ENCODE measurements around the gene ENPP1. TPM values are rescaled to one million over a fixed set of nuclear protein-coding genes. Genes with fewer than 3 reads are reported as not detected.

Gene ENPP1
- total RNA-seq, 1 donor = 16.3 TPM

- H3K4me3 ChIP-seq (ENCODE audit: insufficient read depth, low read length) = no peak overlapping the region
- H3K27me3 ChIP-seq (ENCODE audit: insufficient read depth, low read length) = no peaks in the 10 kb centered on the region
- TF ChIP-seq, protein P1, sequence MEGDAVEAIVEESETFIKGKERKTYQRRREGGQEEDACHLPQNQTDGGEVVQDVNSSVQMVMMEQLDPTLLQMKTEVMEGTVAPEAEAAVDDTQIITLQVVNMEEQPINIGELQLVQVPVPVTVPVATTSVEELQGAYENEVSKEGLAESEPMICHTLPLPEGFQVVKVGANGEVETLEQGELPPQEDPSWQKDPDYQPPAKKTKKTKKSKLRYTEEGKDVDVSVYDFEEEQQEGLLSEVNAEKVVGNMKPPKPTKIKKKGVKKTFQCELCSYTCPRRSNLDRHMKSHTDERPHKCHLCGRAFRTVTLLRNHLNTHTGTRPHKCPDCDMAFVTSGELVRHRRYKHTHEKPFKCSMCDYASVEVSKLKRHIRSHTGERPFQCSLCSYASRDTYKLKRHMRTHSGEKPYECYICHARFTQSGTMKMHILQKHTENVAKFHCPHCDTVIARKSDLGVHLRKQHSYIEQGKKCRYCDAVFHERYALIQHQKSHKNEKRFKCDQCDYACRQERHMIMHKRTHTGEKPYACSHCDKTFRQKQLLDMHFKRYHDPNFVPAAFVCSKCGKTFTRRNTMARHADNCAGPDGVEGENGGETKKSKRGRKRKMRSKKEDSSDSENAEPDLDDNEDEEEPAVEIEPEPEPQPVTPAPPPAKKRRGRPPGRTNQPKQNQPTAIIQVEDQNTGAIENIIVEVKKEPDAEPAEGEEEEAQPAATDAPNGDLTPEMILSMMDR (IDR thresholded peaks at IDR 0.05; ENCODE audit: extremely low read depth, low read depth, low read length) = no peak
- H3K4me1 ChIP-seq (ENCODE audit: insufficient read depth, low read length) = peaks cover 41% of the 10 kb centered on the region
- peak overlapping the region; percentile 26 for H3K4me2 ChIP-seq (ENCODE audit: insufficient read depth, low read length)
- no peaks in the 10 kb centered on the region for H4K20me1 ChIP-seq (ENCODE audit: insufficient read depth, low read length)
- peak overlapping the region; percentile 43 for H2AFZ ChIP-seq (ENCODE audit: low read length)
- H3K27ac ChIP-seq (ENCODE audit: low read depth, low read length) = peak overlapping the region; percentile 58
- no peaks in the 10 kb centered on the region for H3K9me3 ChIP-seq (ENCODE audit: low read depth, low read length)
- H3K36me3 ChIP-seq (ENCODE audit: insufficient read depth, low read length) = no peaks in the 10 kb centered on the region
- no peak for DNase-seq (ENCODE audit: insufficient read length, low spot score, missing footprints)
- H3K79me2 ChIP-seq (ENCODE audit: insufficient read depth, low read length) = no peaks in the 10 kb centered on the region
These were observed 42.0 kb upstream of the ENPP1 start for GRCh38 chr6:131765804-131766135.

DNA sequence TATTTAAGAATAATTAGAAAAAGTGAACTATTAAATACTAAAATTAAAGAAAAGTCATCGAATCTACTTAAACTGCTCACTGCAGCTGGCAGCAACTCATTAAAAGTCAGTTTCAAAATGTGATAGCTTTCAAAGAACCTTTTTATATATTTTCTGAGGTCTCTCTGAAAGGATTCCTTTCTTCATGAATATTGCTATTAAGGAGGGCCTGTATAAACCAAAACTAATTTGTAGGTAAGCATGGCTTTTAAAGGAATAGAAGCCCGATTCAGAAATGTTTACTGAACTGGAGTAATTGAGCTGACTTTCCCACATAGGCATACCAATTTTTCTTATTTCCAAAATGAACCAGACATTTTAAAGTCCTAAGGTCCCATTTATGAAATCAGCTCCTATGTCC is 41.2 kb upstream of the ENPP1 start:
- Histone ChIP-seq H3K4me2 (ENCODE audit: insufficient read depth, low read length) (no peak overlapping the region), H3K4me3 (ENCODE audit: insufficient read depth, low read length) (no peak overlapping the region), H3K4me1 (ENCODE audit: insufficient read depth, low read length) (peaks cover 33% of the 10 kb centered on the region), H3K9me3 (ENCODE audit: low read depth, low read length) (no peaks in the 10 kb centered on the region), H4K20me1 (ENCODE audit: insufficient read depth, low read length) (no peaks in the 10 kb centered on the region), H3K79me2 (ENCODE audit: insufficient read depth, low read length) (no peaks in the 10 kb centered on the region), H2AFZ (ENCODE audit: low read length) (no peak overlapping the region), H3K36me3 (ENCODE audit: insufficient read depth, low read length) (no peaks in the 10 kb centered on the region), H3K27me3 (ENCODE audit: insufficient read depth, low read length) (no peaks in the 10 kb centered on the region), H3K27ac (ENCODE audit: low read depth, low read length) (no peak overlapping the region)
- no peak for DNase-seq (ENCODE audit: insufficient read length, low spot score, missing footprints)
- TF ChIP-seq, protein P1 (IDR thresholded peaks at IDR 0.05; ENCODE audit: extremely low read depth, low read depth, low read length) = no peak

- no peaks in the 10 kb centered on the region for H4K20me1 ChIP-seq (ENCODE audit: insufficient read depth, low read length)
- no peaks in the 10 kb centered on the region for H3K79me2 ChIP-seq (ENCODE audit: insufficient read depth, low read length)
- H2AFZ ChIP-seq (ENCODE audit: low read length) = no peak overlapping the region
- peaks cover 24% of the 10 kb centered on the region for H3K4me1 ChIP-seq (ENCODE audit: insufficient read depth, low read length)
- no peak overlapping the region for H3K4me3 ChIP-seq (ENCODE audit: insufficient read depth, low read length)
- no peaks in the 10 kb centered on the region for H3K36me3 ChIP-seq (ENCODE audit: insufficient read depth, low read length)
- no peak overlapping the region for H3K27ac ChIP-seq (ENCODE audit: low read depth, low read length)
- no peaks in the 10 kb centered on the region for H3K9me3 ChIP-seq (ENCODE audit: low read depth, low read length)
- DNase-seq (ENCODE audit: insufficient read length, low spot score, missing footprints) = no peak
- H3K27me3 ChIP-seq (ENCODE audit: insufficient read depth, low read length) = no peaks in the 10 kb centered on the region
- no peak overlapping the region for H3K4me2 ChIP-seq (ENCODE audit: insufficient read depth, low read length)
- TF ChIP-seq, protein P1 (IDR thresholded peaks at IDR 0.05; ENCODE audit: extremely low read depth, low read depth, low read length) = no peak
These were observed 38.9 kb upstream of the ENPP1 start for GRCh38 chr6:131768964-131769363.

GRCh38 chr6:131769385-131770141 is 38.3 kb upstream of the ENPP1 start:
- H4K20me1 ChIP-seq (ENCODE audit: insufficient read depth, low read length) = no peaks in the 10 kb centered on the region
- DNase-seq (ENCODE audit: insufficient read length, low spot score, missing footprints) = no peak
- H3K4me1 ChIP-seq (ENCODE audit: insufficient read depth, low read length) = peaks cover 19% of the 10 kb centered on the region
- H3K4me2 ChIP-seq (ENCODE audit: insufficient read depth, low read length) = no peak overlapping the region
- H3K9me3 ChIP-seq (ENCODE audit: low read depth, low read length) = no peaks in the 10 kb centered on the region
- H3K4me3 ChIP-seq (ENCODE audit: insufficient read depth, low read length) = no peak overlapping the region
- no peaks in the 10 kb centered on the region for H3K79me2 ChIP-seq (ENCODE audit: insufficient read depth, low read length)
- TF ChIP-seq, protein P1 (IDR thresholded peaks at IDR 0.05; ENCODE audit: extremely low read depth, low read depth, low read length) = no peak
- H3K27ac ChIP-seq (ENCODE audit: low read depth, low read length) = no peak overlapping the region
- no peaks in the 10 kb centered on the region for H3K36me3 ChIP-seq (ENCODE audit: insufficient read depth, low read length)
- no peak overlapping the region for H2AFZ ChIP-seq (ENCODE audit: low read length)
- H3K27me3 ChIP-seq (ENCODE audit: insufficient read depth, low read length) = no peaks in the 10 kb centered on the region
